ENCODE data around the gene CLDN14.

CLDN14 gene

GRCh38 chr21:36422279-36423098, 57.4 kb downstream of the CLDN14 start:
- TF ChIP-seq CTCF (IDR thresholded peaks at IDR 0.05; ENCODE audit: insufficient read depth, missing control alignments) = peak; percentile 21
- DNase-seq (ENCODE audit: insufficient read length, low spot score) (no peak), FAIRE-seq (no peak)

GRCh38 chr21:36420571-36421339, 59.2 kb downstream of the CLDN14 start:
- no peak for TF ChIP-seq CTCF (IDR thresholded peaks at IDR 0.05; ENCODE audit: insufficient read depth, missing control alignments)
- FAIRE-seq (no peak), DNase-seq (ENCODE audit: insufficient read length, low spot score) (no peak)

- DNase-seq (ENCODE audit: insufficient read length, low spot score) (peak; percentile 81), FAIRE-seq (no peak)
- TF ChIP-seq CTCF (IDR thresholded peaks at IDR 0.05; ENCODE audit: insufficient read depth, missing control alignments) = peak; percentile 58
These were observed 59.9 kb downstream of the CLDN14 start for GRCh38 chr21:36419996-36420395.

- no peak for TF ChIP-seq CTCF (IDR thresholded peaks at IDR 0.05; ENCODE audit: insufficient read depth, missing control alignments)
- FAIRE-seq (no peak), DNase-seq (ENCODE audit: insufficient read length, low spot score) (no peak)
These were observed 60.7 kb downstream of the CLDN14 start for GRCh38 chr21:36419241-36419640.

- DNase-seq (ENCODE audit: insufficient read length, low spot score) (no peak), FAIRE-seq (no peak)
- no peak for TF ChIP-seq CTCF (IDR thresholded peaks at IDR 0.05; ENCODE audit: insufficient read depth, missing control alignments)
These were observed 64.5 kb downstream of the CLDN14 start for GRCh38 chr21:36415375-36415774.

- TF ChIP-seq CTCF (IDR thresholded peaks at IDR 0.05; ENCODE audit: insufficient read depth, missing control alignments) = no peak
- FAIRE-seq (no peak), DNase-seq (ENCODE audit: insufficient read length, low spot score) (no peak)
These were observed 67.0 kb downstream of the CLDN14 start for GRCh38 chr21:36412916-36413315.

GRCh38 chr21:36411301-36411700, 68.6 kb downstream of the CLDN14 start:
- no peak for TF ChIP-seq CTCF (IDR thresholded peaks at IDR 0.05; ENCODE audit: insufficient read depth, missing control alignments)
- DNase-seq (ENCODE audit: insufficient read length, low spot score) (no peak), FAIRE-seq (no peak)
